HUDEP-2 (cell line): ENCODE results near the gene SAP25.
"Not testable (repeated sequence)": the region's sequence is repeated elsewhere in the genome, so short reads cannot be mapped to it uniquely, and the experiment has no call there.

Experiments
- DNase-seq, 76 experiments: peaks; one replicate each; lab custom pipeline; 2025; ENCODE audit not compliant: unreplicated experiment in 76 of 76; lab: John Stamatoyannopoulos, UW

The SAP25 gene

GRCh38 chr7:100539436-100540006, 34.2 kb downstream of the SAP25 start:
- no peak for DNase-seq

GRCh38 chr7:100538654-100539435, 34.9 kb downstream of the SAP25 start, which contains the start of gene AGFG2:
Gene AGFG2 (plus strand): TSS chr7:100539203. CDS start chr7:100539347, 144 bp downstream.
- DNase-seq = peak; percentile 55 to 100 (median 100)

GRCh38 chr7:100538348-100538653, 35.4 kb downstream of the SAP25 start:
- no peak for DNase-seq

GRCh38 chr7:100536695-100537094, 37.0 kb downstream of the SAP25 start:
- not testable (repeated sequence) for DNase-seq

GRCh38 chr7:100535982-100536381, 37.7 kb downstream of the SAP25 start:
- not testable (repeated sequence) for DNase-seq

GRCh38 chr7:100532165-100533022, 41.3 kb downstream of the SAP25 start:
- peak in 51 of 76 experiments; percentile 8 to 76 (median 36) for DNase-seq

- not testable (repeated sequence) for DNase-seq
Measured at GRCh38 chr7:100528108-100528866, 45.4 kb downstream of the SAP25 start.

- not testable (repeated sequence) for DNase-seq
Measured at GRCh38 chr7:100523192-100523591, 50.5 kb downstream of the SAP25 start.
